NCI-H187 (cell line): ENCODE data around the gene LYG1.

Experiments
- DNase-seq, 2 experiments: peaks; one replicate each; lab custom pipeline; 2025; lab: John Stamatoyannopoulos, UW

The LYG1 gene

GRCh38 chr2:99275882-99276281 is 25.1 kb downstream of the LYG1 start:
- DNase-seq = no peak

- no peak for DNase-seq
Observed at GRCh38 chr2:99261242-99261641, 39.8 kb downstream of the LYG1 start.

- no peak for DNase-seq
Observed at GRCh38 chr2:99260184-99260583, 40.8 kb downstream of the LYG1 start.

GRCh38 chr2:99259465-99259864 is 41.5 kb downstream of the LYG1 start:
- DNase-seq = no peak

GRCh38 chr2:99256677-99257076 is 44.3 kb downstream of the LYG1 start:
- no peak for DNase-seq

- no peak for DNase-seq
Observed at GRCh38 chr2:99255491-99256318, 45.3 kb downstream of the LYG1 start, which contains the start of gene LYG2. Gene LYG2, minus strand, starts transcription at chr2:99255666. Its CDS starts 1,406 bp downstream, at chr2:99254260.

GRCh38 chr2:99249951-99250350 is 51.0 kb downstream of the LYG1 start:
- DNase-seq = no peak

GRCh38 chr2:99242151-99242550 is 58.8 kb downstream of the LYG1 start:
- DNase-seq = no peak

GRCh38 chr2:99240431-99240830 is 60.6 kb downstream of the LYG1 start:
- DNase-seq = no peak

GRCh38 chr2:99238599-99238998 is 62.4 kb downstream of the LYG1 start:
- DNase-seq = no peak
